Left lung (tissue), 10 donors: ENCODE measurements around the gene RBM39. TPM values are rescaled to one million over a fixed set of nuclear protein-coding genes. Genes with fewer than 3 reads are reported as not detected.
A peak's percentile ranks its signal among the peaks of the same experiment; 100 is the strongest.
"Not testable (repeated sequence)": the region's sequence is repeated elsewhere in the genome, so short reads cannot be mapped to it uniquely, and the experiment has no call there.

Source experiments
- ATAC-seq: fragments of 200-7000 bp; cut with Tn5 transposase; one replicate; pipeline ENCODE4 v1.9.1; 2020; ENCODE audit warnings: moderate library complexity
- DNase-seq, 4 donors: peaks; one replicate each; pipeline ENCODE4 v3.0.0-alpha.2; 2013 to 2020
- H3K27ac ChIP-seq, 2 donors: fragments of 200-600 bp; sonication (generic) in 1 of 2; one replicate each; pipeline versions ENCODE4 v1.5.0 to v1.8.0; 2020 to 2021
- H3K27me3 ChIP-seq, 2 donors: fragments of 200-600 bp; sonication (generic) in 1 of 2; one replicate each; pipeline versions ENCODE4 v1.5.0 to v1.8.0; 2020 to 2021
- H3K36me3 ChIP-seq, 2 donors: fragments of 200-600 bp; sonication (generic) in 1 of 2; one replicate each; pipeline versions ENCODE4 v1.5.0 to v1.8.0; 2020 to 2021
- H3K4me1 ChIP-seq, 2 donors: fragments of 200-600 bp; one replicate each; pipeline ENCODE4 v1.8.0; 2021
- H3K4me3 ChIP-seq, 2 donors: fragments of 200-600 bp; sonication (generic) in 1 of 2; one replicate each; pipeline versions ENCODE4 v1.5.0 to v1.8.0; 2020 to 2021; ENCODE audit warnings: mild to moderate bottlenecking in 1 of 2
- H3K9me3 ChIP-seq, 2 donors: fragments of 200-600 bp; sonication (generic) in 1 of 2; one replicate each; pipeline versions ENCODE4 v1.5.0 to v1.8.0; 2020 to 2021
- intact Hi-C, 2 donors: fragments of 100-400 bp; cut with DNase I; formaldehyde crosslinking; loops; one replicate each; pipeline versions ENCODE4 v1.11.2 to v1.14.2; 2022
- polyA plus RNA-seq, 6 donors: library from polyadenylated mRNA; unstranded; fragments of 120-200 nt; gene quantifications; one replicate each; pipeline ENCODE4 v1.2.1, GENCODE V29; 2013; ENCODE audit not compliant: insufficient read length in 6 of 6
- total RNA-seq, 2 donors: library from RNA; stranded (reverse); fragmentation: NEBNext Ultra II Directional; extraction: Animal tissue kit (Norgen Biotek cat#: 25700); gene quantifications; one replicate each; pipeline ENCODE4 v1.2.1, GENCODE V29; 2021
- TF ChIP-seq, protein P1 (sequence below), 2 donors: fragments of 200-600 bp; sonication (generic) in 1 of 2; IDR thresholded peaks; one replicate each; pipeline versions ENCODE4 v1.5.0 to v1.8.0; 2021; ENCODE audit warnings: antibody characterized with exemption in 2 of 2
- donor health status: DM: no; HTN: yes; CAD: no.
- donor health status: DM: no; HTN: no; CAD: no.

RBM39 gene
- total and polyA plus RNA-seq, 8 donors, result 242 to 744 (median 685) TPM

DNA sequence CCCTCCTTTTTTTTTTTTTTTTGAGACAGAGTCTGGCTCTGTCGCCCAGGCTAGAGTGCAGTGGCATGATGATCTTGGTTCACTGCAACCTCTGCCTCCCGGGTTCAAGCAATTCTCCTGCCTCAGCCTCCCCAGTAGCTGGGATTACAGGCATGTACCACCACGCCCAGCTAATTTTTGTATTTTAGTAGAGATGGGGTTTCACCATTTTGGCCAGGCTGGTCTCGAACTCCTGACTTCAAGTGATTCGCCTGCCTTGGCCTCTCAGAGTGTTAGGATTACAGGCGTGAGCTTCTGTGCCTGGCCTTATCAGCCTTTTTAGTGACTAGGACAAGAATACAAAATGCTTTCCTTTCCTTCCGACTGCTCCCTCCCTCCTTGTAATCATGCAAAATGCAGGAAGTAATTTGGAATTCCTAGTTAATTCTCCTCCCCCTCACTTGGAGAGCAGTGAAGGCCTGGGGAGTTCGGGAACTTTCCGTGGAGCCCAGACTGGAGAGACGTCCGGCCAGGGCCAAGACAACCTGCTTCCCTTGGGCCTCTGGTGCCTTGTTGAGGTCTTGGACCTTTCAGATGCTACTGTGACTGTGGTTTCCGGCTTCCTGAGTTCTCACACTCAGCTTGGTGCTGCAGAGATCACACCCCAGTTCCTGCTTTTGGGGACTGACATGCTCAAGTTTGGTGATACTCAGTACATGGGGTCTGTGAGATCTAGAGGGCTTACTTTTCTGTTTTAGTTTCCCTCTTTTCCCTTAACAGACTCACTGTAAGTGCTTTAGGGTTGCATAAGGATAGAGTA lies 25.8 kb upstream of the RBM39 start:
- no peaks in the 10 kb centered on the region for H3K36me3 ChIP-seq
- H3K4me3 ChIP-seq, result no peak overlapping the region
- ATAC-seq (peak; percentile 2), DNase-seq (peak in 2 of 4 donors; percentile 74 to 81)
- peak overlapping the region; percentile 92 to 97 for H3K27ac ChIP-seq
- TF ChIP-seq, protein P1, sequence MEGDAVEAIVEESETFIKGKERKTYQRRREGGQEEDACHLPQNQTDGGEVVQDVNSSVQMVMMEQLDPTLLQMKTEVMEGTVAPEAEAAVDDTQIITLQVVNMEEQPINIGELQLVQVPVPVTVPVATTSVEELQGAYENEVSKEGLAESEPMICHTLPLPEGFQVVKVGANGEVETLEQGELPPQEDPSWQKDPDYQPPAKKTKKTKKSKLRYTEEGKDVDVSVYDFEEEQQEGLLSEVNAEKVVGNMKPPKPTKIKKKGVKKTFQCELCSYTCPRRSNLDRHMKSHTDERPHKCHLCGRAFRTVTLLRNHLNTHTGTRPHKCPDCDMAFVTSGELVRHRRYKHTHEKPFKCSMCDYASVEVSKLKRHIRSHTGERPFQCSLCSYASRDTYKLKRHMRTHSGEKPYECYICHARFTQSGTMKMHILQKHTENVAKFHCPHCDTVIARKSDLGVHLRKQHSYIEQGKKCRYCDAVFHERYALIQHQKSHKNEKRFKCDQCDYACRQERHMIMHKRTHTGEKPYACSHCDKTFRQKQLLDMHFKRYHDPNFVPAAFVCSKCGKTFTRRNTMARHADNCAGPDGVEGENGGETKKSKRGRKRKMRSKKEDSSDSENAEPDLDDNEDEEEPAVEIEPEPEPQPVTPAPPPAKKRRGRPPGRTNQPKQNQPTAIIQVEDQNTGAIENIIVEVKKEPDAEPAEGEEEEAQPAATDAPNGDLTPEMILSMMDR (IDR thresholded peaks at IDR 0.05), result no peak
- intact Hi-C loops, result no loop called here
- H3K4me1 ChIP-seq, result peaks cover 17 to 55% of the 10 kb centered on the region in 2 donors
- no peaks in the 10 kb centered on the region for H3K27me3 ChIP-seq
- H3K9me3 ChIP-seq, result no peaks in the 10 kb centered on the region

DNA sequence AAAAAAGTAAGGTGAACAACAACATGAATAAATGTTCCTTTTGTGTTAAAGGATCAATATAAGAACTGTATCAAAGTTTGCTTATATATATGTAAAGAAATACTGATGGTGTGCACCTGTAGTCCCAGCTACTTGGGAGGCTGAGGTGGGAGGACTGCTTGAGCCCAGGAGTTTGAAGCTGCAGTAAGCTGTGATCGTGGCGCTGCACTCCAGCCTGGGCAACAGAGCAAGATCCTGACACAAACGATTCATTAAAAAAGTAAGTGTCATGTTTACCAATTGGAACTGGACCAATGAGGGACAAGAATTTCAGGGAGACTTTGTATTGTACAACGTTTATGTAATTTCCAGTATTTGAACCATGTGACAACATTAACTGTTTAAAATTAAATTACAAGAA lies 24.8 kb upstream of the RBM39 start:
- no peaks in the 10 kb centered on the region for H3K36me3 ChIP-seq
- no peak for DNase-seq
- H3K9me3 ChIP-seq, result no peaks in the 10 kb centered on the region
- intact Hi-C loops, result no loop called here
- H3K4me3 ChIP-seq, result no peak overlapping the region
- TF ChIP-seq, protein P1 (IDR thresholded peaks at IDR 0.05), result no peak
- no peaks in the 10 kb centered on the region for H3K27me3 ChIP-seq
- no peak for ATAC-seq
- peaks cover 14 to 50% of the 10 kb centered on the region in 2 donors for H3K4me1 ChIP-seq
- peak overlapping the region in 1 of 2 donors; percentile 97 for H3K27ac ChIP-seq

DNA sequence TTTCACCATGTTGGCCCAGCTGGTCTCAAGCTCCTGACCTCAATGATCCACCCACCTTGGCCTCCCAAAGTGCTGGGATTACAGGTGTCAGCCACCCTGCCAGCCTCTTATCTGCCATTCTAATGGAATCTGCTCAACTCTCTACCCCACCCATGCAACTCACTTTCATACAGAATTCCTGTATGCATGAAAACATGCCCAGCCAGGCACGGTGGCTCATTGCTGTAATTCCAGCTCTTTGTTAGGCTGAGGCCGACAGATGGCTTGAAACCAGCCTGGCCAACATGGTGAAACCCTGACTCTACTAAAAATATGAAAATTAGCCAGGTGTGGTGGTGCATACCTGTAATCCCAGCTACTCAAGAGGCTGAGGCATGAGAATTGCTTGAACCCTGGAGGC lies 22.9 kb upstream of the RBM39 start:
- intact Hi-C loops, H3K27ac ChIP-seq, DNase-seq: not testable (repeated sequence)

DNA sequence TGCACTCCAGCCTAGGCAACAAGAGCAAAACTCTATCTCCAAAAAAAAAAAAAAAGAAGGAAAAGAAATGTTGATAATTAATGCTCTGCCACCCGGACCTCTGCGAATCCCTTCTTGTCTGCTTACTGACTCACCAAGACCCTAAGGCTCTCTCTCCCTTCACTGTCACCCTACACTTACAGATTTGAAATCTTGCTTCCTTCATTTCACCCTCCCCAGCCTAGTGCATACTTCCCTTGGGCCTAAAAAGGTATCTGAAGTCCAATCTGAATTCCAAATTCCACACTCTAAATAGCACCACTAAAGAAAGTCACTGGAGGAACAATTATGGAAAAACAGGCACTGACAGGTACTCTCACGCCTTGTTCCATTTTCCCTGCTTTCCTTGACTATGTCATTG lies 20.4 kb upstream of the RBM39 start:
- intact Hi-C loops, result no loop called here
- Histone ChIP-seq H3K27ac (no peak overlapping the region), H3K4me1 (peaks cover 0 to 8% of the 10 kb centered on the region in 2 donors), H3K27me3 (no peaks in the 10 kb centered on the region), H3K36me3 (no peaks in the 10 kb centered on the region), H3K4me3 (no peak overlapping the region), H3K9me3 (no peaks in the 10 kb centered on the region)
- DNase-seq, result no peak
- TF ChIP-seq, protein P1 (IDR thresholded peaks at IDR 0.05), result no peak
- ATAC-seq, result no peak

More for the DNA sequence above, 22.9 kb upstream of the RBM39 start:
- H3K27me3 ChIP-seq, H3K9me3 ChIP-seq, H3K36me3 ChIP-seq, ATAC-seq, H3K4me3 ChIP-seq: not testable (repeated sequence)
- H3K4me1 ChIP-seq, result peaks cover 9 to 32% of the 10 kb centered on the region in 2 donors

DNA sequence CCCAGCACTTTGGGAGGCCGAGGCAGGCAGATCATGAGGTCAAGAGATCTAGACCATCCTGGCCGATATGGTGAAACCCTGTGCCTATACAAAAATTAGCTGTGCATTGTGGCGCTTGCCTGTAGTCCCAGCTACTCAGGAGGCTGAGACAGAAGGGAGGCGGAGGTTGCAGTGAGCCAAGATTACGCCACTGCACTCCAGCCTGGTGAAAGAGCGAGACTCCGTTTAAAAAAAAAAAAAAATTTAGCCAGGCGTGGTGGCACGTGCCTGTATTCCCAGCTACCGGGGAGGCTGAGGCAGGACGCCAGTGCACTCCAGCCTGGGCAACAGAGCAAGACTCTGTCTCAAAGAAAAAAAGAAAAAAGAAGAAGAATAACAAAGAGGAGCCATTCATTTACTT lies 19.5 kb upstream of the RBM39 start:
- H3K4me3 ChIP-seq, ATAC-seq, H3K27ac ChIP-seq, H3K4me1 ChIP-seq, H3K27me3 ChIP-seq, intact Hi-C loops, H3K36me3 ChIP-seq, DNase-seq, H3K9me3 ChIP-seq: not testable (repeated sequence)

DNA sequence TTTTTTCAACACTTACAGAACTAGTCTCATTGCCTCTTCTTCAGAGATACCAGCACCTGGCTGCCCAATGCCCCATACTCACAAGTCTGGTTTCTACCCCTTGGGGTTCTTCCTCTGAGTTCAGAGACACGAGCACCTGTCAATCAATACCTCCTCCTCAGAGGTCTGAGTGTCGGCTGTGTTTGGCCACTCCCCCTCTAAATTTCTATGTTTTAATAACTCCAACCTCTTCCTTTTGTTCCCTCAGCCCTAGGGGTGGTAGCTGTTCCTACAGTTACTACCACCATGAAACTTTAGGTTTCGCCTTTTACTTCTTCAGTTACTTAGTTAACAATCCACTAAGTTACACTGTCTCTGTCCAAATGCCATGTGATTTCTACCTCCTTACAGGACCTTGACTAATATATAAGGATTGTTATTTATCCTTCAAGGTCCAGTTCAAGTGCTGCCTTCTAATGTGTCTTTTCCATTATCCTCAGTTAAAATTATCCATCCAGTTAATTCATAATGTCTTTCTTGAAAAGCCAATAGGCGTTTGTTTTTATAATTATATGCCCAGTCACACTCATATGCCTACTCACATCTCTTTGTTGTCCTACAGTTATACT lies 15.1 kb upstream of the RBM39 start:
- Histone ChIP-seq H3K36me3 (no peaks in the 10 kb centered on the region), H3K27ac (no peak overlapping the region), H3K27me3 (no peaks in the 10 kb centered on the region), H3K4me1 (no peaks in the 10 kb centered on the region), H3K9me3 (no peaks in the 10 kb centered on the region), H3K4me3 (no peak overlapping the region)
- TF ChIP-seq, protein P1 (IDR thresholded peaks at IDR 0.05), result no peak
- ATAC-seq, result no peak
- no peak for DNase-seq
- intact Hi-C loops, result no loop called here
